ENCODE measurements around the gene HOXB7.

GRCh38 chr17:48591255-48592056 lies 19.4 kb downstream of the HOXB7 start:
- TF ChIP-seq FOXK2 (IDR thresholded peaks at IDR 0.05): no peak
- TF ChIP-seq BHLHE40 (IDR thresholded peaks at IDR 0.05; ENCODE audit: borderline replicate concordance): no peak

Measured in HEK293T (cell line).